CD4-positive, alpha-beta T cell treated with Interleukin-4 for 1 hour (primary cell): Measurements from ENCODE around the gene ZNF384.

Experiments
- DNase-seq, 2 donors: peaks; one replicate each; pipeline ENCODE4 v3.0.0-alpha.2; 2020 to 2022

Gene ZNF384

DNA sequence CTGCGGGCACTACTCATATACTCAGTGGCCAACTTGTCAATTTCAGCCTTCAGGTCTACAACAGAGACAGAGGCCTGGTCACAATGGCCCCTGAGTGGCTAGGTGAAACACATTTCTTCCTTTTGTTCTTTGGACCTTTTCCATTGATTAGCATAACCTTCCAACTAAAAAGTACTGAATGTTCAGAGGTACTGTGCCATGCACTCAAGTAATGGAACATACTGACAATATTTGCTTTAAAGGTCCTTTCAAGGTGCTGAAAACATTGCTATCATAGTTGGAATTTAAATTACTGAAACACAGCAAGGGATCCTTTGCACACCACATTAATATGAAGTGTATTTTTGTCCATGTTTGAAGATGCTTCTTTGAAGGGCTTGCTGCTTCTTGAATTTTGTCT is 35.8 kb downstream of the ZNF384 start:
- no peak for DNase-seq

DNA sequence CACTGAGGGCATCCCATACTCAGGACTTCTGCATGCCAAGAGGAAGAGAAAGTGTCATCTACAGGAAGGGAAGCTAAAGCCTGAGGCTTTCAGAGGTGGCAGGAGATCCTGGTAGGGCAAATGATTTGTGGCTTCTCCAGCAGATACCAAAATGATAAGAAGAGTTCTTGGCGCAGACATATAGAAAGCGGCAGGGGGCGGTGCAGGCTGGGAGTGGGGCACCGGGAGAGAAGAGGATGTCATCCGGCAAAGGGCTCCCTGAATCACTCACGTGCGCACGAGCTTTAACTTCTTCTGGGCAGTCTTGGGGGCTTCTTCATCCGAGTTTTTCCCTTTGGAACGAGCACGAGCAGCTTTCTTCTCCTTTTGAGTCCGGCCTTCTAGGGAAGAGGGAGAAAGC is 36.8 kb downstream of the ZNF384 start:
- DNase-seq = no peak

DNA sequence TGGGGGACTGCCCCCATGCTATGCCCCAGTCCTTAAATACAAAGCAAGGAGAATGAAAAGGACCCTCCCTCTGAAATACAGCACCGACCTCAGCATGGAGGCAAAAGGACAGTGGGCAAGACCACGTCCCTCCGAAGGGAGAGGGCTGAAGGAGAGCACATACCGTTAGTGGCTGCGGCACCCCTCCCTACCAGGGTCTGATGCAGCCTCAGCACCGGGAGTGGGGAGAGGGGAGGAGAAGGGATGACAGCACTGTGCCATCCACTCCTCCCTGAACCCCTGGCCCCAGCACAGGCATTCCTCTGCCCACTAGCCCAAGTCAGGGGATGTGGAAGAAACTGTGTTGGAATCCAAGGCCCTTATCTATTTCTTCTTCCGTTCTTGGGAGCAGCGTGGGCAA is 38.3 kb downstream of the ZNF384 start:
- no peak for DNase-seq

GRCh38 chr12:6647083-6647604 is 42.0 kb downstream of the ZNF384 start, which contains the start of gene ACRBP:
TSS of gene ACRBP (minus strand) at chr12:6647432. CDS start at chr12:6647366, 66 bp downstream.
- peak; percentile 28 to 66 for DNase-seq

DNA sequence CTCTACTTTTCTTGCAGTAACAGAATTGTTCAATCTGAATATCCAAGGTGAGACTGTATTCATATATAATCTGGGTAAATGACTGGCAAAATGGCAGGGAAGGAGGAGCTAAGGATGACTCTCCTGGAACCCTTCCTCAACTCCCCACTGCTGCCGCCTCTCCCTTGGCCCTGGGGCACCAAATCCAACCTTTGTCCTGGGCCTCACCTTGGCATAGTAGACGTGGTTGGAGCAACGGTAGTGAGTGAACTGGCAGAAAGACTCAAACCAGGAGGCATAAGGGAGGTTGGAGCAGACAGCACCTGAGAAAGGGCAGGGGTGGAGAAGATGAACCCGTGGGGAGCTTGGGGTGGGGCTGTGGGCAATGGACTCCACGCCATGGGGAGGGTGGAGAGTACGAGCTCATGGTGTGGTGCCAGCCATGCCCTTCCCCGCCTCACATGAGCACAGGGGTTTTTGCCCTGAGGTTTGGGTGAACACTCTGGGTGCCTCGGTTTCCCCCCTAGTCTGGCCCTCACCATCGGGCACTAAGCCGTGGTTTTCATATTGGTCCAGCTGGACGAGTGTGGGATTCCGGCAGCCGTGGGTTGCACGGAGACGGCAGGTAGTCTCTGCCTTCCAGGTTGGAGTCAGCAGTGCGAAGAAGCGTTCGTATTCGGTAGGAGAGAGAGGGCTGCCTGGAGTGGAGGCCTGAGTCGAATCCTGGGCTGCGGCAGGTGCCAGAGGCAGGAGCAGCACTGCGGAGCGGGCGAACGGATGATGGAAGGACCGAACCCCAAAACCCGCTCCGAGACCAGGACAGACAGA is 42.7 kb downstream of the ZNF384 start:
- no peak for DNase-seq

DNA sequence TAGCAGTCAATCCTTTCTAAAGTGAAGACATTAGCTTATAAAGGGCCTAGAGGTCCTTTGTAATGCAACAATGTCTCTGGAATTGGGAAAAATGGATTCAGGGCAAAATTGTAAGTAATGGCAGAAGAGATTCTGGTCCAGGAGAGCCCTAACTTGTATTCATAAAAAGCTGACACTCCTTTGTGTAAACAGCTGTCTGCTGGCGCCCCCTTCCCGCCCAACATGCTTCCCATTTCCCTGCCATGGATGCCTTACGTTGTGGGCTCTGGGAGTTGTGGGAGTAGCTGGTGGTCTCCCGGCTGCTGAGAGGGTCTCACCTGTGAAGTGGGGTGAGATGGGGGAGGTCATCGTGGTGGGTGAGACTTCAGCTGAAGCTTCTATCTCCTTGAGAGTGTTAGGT is 44.3 kb downstream of the ZNF384 start:
- no peak for DNase-seq

DNA sequence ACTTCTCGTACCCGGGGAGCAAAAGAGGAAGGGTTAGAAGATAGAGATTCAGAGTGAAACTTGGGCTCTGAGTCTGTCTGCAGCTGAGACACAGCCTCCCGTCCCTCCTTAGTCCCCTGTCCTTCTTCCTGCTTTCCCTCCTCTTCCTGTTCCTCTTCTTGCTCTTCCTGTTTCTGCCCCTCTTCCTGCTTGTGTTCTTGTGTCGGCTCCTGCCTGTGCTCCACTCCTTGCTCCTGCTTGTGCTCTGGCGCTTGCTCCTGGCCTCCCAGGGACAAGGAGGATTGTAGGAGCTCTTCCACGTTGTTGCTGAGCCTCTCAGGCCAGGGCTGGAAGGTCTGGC is 44.9 kb downstream of the ZNF384 start:
- peak in 1 of 2 donors; percentile 38 for DNase-seq

DNA sequence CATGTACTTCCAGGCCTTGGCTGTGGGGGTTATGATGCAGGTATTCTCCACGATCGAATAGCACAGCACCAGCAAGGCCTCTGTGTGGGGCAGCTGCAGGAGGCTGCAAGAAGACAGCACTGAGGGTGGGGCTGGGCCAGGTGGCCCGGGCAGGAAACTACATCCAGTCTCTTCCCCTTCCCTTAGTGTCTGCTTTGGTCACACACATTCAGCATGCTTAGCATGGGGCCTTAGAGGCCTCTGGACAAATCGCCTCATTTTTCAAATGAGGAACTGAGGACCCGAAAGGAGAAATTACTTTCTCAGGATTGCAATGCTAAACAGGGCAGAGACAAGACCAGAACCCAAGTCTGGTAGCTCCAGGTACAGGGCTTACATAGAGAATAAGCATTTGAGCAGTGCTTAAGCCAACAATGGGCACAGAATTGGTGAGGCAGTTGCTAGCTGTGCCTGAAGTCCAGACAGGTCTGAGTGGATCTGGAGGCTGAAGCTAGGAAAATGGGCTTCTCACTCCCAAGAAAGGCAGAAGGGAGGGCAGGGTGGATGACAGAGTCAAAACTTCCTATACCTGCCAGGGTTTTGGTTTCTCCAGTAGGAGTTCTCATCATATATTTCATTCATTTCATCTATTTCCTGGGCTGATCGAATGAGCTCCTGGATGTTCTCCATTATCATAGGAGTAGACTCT is 45.5 kb downstream of the ZNF384 start:
- DNase-seq = no peak

- DNase-seq = no peak
These were observed 48.0 kb downstream of the ZNF384 start for GRCh38 chr12:6641131-6641530.

DNA sequence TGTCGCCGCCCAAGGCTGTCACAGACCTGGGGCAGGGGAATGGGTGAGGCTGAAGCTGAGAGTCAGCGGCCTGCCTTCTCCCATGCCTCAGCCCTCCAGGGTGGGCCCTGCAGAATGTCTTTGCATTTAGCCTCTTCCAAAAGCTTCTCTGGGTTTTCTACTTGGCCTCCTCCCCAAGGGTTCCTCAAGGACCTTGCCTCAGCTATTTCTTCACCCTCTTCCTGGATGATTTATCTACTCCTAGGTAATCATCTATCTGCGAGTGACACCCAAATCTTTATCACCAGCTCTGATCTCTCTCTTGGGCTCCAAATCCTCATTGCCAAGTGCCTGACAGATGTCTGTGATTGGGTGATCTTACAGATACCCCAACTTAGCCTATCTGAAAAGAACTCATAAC is 48.7 kb downstream of the ZNF384 start:
- DNase-seq = no peak

DNA sequence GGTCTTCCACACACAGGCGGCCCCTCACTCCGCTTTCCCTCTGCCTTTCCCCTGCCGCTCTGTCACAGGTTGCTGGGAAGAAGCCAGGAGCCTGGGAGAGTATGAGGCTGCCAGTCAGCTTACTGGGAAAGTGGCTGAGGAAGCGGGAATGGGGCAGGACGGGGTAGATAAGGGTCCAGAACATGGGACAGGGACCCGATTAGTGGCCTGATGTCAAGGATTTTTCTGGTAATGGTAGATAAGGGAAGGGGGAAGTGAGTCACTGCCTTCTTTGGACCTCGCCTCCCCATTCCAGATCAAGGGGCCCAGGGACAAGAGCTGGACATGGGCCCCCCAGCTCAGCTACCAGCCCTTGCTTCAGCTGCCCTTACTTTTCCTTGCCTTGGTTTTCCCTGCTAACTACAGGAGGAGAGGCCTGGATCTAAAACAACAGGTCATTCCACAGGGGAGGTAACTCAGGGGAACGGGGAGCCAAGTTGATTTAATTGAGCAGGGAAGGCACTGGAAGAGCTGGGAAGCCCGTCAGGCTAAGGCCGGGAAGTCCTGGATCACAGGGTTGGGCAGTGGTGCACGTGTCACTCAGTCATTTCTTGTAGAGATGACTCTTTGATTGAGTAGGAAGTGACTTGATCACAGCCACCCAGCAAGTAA is 49.9 kb downstream of the ZNF384 start:
- DNase-seq = no peak

- DNase-seq = peak in 1 of 2 donors; percentile 37
These were observed 50.9 kb downstream of the ZNF384 start for GRCh38 chr12:6638305-6638704.

- DNase-seq = peak; percentile 35 to 56
These were observed 53.2 kb downstream of the ZNF384 start, which contains the start of gene LPAR5 for GRCh38 chr12:6635856-6636531. TSS of gene LPAR5 (minus strand) at chr12:6635959. CDS start at chr12:6621248, 14,711 bp downstream.

GRCh38 chr12:6635375-6635855 is 53.8 kb downstream of the ZNF384 start:
- DNase-seq = peak; percentile 48 to 52

DNA sequence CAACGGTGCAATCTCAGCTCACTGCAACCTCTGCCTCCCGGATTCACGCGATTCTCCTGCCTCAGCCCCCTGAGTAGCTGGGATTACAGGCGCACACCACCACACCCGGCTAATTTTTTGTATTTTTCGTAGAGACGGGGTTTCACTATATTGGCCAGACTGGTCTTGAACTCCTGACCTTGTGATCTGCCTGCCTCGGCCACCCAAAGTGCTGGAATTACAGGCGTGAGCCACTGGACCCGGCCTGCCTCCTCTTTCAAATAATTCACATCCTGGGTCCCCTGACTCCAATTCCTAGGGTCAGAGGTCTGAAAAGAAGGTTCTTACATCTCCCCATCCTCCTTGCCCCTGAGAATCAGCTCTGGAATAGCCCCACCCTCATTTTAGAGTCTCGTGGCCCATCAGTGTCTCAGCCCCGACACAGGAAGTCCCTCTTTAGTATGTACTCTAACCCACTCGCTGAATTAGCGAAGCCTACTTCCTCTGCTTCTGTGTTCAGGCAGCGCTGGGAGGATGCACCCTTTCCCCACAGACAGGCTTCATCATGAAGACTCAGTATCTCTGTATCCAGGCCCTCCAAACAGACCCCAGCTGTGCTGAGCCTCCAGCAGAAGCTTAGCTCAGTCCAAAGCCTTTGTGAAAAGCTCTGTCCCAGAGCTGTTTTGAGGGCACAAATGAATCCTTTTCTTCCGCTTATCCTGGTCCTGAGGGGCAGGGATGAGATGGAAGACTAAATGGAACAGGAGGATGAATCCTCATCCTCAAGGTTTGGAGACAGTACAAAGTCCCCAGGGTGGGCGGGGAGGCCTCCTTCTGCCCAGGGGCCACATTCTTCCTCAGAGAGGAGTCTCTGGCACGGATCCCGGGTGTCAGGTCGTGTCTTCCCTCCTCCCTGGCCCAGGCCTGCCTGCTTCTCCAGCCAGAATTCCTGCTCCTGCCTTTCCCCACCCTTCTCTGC is 56.9 kb downstream of the ZNF384 start:
- DNase-seq = peak; percentile 64 to 72

DNA sequence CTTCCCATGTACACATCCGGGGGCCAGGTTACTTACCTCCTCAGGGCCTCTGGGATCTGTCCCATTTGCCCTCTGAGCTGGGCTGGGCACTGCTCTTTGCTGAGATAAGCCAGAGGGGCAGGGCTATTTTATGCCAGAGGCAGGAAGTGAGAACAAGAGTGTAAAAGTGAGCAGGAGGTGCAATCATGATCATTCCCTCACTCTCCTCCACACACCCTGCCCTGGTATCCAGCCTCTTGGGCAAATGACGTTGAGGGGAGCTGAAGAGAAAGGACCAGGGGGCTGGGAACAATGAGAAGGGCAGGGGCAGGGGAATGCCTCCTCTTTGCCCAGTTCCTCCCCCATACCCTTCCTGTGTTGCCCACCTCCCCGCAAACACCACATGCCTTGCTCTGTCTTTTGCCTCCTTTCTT is 57.6 kb downstream of the ZNF384 start:
- DNase-seq = peak in 1 of 2 donors; percentile 28

GRCh38 chr12:6630736-6631135 is 58.4 kb downstream of the ZNF384 start:
- no peak for DNase-seq

- peak; percentile 35 to 67 for DNase-seq
These were observed 61.6 kb downstream of the ZNF384 start for GRCh38 chr12:6627616-6628015.

DNA sequence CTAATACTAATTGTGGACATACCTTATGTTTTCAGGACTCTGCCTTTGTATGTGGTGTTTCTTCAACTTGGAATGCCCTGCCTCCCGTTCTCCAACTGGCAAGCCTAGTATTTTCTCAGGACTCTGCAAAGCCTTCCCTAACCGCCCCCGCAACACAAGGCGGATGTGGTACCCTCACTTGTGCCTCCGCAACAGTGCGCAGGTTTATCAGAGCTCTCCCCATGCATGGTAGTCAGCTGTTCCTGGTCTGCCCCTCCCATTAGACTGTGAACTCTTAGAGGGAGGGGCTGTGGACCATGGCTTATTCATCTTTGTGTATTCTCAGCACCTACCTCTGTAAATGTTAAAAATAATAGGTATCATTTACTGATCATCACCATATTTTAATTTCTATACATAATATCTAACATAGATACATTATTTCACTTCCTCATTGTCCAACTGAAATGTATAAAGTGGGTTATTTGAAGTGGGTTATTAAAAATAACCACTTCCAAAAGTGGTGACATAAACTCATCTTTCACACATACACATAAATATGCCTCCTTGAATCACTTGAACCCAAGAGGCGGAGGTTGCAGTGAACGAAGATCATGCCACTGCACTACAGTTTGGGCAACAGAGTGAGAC is 62.4 kb downstream of the ZNF384 start:
- no peak for DNase-seq

DNA sequence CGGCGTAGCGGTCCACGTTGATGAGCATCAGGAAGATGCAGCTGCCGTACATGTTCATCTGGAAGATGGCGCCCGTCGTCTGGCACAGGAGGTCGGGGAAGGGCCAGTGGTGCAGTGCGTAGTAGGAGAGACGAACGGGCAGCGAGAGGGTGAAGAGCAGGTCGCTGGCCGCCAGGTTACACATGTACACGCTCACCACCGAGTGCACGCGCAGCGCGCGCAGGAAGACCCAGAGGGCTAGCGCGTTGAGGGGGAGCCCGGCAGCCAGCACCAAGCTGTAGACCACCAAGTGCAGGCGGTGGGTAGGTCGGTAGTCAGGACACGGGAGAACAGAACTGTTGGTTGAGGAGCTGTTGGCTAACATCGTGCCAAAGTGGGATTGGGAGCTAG is 68.3 kb downstream of the ZNF384 start:
- no peak for DNase-seq
